ENCODE measurements around the gene TAF4B.
"Not testable (repeated sequence)": the region's sequence is repeated elsewhere in the genome, so short reads cannot be mapped to it uniquely, and the experiment has no call there.

The TAF4B gene, protein sequence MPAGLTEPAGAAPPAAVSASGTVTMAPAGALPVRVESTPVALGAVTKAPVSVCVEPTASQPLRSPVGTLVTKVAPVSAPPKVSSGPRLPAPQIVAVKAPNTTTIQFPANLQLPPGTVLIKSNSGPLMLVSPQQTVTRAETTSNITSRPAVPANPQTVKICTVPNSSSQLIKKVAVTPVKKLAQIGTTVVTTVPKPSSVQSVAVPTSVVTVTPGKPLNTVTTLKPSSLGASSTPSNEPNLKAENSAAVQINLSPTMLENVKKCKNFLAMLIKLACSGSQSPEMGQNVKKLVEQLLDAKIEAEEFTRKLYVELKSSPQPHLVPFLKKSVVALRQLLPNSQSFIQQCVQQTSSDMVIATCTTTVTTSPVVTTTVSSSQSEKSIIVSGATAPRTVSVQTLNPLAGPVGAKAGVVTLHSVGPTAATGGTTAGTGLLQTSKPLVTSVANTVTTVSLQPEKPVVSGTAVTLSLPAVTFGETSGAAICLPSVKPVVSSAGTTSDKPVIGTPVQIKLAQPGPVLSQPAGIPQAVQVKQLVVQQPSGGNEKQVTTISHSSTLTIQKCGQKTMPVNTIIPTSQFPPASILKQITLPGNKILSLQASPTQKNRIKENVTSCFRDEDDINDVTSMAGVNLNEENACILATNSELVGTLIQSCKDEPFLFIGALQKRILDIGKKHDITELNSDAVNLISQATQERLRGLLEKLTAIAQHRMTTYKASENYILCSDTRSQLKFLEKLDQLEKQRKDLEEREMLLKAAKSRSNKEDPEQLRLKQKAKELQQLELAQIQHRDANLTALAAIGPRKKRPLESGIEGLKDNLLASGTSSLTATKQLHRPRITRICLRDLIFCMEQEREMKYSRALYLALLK

DNA sequence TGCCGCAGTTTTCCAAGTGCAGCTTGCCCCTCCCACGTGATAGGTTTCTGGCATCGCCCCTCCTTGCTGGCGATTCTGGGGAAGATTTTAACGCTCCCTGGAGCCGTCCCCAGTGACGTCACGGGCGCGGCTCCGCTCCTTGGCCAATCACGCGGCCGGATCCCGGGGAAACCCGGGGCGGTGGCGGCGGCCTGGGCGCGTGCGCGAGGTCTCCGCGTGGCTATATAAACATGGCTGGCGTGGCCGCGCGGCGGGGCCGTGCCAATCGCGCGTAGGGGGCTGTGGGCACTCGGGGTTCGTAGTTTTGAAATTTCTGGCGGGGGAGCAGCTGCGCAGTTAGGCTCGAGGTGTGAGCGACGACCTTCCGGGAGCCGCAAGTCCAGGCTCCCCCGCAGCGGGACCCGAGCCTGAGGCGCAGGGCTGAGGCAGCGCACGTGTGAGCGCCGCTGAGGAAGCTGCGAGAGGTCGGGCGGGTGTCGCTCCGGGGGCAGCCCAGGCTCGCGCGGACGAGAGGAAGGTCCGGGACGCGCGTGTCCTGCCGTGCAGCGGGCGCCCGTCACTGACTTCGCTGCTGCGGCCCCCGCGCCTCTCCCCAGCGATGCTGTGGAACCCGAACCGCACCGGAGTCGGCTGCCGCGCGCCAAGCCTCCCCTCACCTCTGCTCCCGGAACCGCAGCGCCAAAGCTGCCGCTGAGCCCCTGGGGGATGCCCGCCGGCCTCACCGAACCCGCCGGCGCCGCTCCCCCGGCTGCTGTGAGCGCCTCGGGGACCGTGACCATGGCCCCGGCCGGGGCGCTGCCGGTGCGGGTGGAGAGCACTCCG is at the start of gene TAF4B:
TSS of gene TAF4B (plus strand) at position 217 of the 822 bp plus-strand sequence. CDS start at position 706, 489 bp downstream.
- DNase-seq (ENCODE audit: low read depth) = peak; percentile 57

DNA sequence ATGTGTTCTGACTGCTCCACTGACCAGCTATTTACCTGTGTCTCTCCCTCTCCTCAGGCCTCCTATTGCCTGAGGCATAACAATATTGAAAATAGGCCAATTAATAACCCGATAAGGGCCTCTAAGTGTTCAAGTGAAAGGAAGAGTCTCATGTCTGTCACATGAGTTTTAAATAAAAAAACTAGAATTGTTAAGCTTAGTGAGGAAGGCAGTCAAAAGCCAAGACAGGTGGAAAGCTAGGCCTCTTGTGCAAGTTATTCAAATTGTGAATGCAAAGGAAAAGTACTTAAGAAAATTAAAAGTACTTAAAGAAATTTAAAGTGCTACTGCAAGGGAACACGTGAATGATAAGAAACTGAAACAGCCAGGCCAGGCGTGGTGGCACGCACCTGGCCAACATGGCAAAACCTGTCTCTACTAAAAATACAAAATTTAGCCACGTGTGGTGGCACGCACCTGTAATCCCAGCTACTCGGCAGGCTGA is 44.9 kb upstream of the TAF4B start:
- no peak for DNase-seq (ENCODE audit: low read depth)

DNA sequence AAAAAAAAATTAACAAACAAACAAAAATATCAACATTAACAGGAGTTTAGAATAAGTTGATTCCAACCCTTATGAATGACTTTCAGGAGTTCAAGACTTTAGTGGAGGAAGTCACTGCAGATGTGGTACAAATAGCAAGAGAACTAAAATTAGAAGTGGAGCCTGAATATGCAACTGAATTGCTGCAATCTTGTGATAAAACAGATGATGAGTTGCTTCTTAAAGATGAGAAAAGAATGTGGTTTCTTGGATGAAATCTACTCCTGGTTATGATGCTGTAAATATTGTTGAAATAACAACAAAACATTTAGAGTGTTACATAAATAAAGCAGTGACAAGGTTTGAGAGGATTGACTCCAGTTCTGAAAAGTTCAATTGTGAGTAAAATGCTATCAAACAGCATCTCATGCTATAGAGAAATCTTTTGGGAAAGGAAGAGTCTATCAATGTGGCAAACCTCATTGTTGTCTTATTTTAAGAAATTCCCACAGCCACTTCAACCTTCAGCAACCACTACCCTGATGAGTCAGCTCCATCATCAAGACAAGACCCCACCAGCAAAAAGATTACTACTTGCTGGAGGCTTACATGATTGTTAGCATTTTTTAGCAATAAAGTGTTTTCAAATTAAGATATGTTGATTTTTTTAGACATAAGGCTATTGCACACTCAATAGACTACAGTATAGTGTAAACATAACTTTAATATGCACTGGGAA is 42.7 kb upstream of the TAF4B start:
- DNase-seq (ENCODE audit: low read depth) = no peak

DNA sequence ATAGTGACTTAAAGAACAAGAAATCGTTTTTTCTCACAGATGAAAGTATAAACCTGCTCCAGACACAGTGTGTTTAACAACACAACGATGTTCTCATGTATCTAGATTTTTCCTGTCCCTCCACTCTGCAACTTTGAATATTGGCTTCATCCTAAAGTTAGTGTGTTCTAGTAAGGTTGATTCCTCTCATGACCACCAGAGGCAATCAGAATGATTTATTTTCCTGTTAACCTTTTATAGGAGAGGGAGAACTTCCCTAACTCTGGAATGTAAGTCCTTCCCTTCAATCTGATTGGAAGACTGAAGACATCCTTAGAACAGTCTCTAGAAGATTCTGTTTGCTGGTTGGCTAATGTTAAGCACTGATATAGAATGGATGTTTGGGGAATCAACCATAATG is 41.0 kb upstream of the TAF4B start:
- DNase-seq (ENCODE audit: low read depth) = no peak

DNA sequence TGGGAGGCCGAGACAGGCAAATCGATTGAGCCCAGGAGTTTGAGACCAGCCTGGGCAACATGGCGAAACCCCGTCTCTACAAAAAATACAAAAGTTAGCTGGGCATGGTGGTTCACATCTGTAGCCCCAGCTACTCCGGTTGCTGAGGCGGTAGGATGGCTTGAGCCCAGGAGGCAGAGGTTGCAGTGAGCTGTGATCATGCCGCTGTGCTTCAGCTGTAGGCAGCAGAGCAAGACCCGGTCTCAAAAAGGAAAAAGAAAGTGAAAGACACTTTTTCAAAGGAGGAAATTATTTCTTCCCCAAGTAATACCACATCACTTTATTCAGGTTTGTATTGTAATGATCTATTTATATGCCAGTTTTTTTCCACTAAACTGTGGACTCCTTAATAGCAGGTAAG is 35.7 kb upstream of the TAF4B start:
- no peak for DNase-seq (ENCODE audit: low read depth)

DNA sequence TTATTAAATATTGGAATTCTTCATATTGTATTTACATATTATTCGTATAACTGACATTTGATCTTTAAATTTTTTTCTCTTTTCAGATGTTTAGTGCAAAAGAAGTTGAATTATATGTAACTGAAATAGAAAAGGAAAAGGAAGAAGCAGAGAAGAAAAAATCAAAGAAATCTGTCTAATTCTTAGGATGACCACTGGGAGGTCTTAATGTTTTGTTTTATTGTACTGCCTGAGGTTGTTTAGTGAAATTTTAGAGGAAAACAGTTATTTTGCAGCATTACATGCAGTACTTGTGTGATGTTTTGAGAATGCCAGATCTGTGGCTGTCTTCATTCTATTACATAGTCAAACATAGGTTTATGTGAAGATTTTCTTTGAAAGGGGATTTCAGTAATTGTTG is 34.0 kb upstream of the TAF4B start:
- no peak for DNase-seq (ENCODE audit: low read depth)

DNA sequence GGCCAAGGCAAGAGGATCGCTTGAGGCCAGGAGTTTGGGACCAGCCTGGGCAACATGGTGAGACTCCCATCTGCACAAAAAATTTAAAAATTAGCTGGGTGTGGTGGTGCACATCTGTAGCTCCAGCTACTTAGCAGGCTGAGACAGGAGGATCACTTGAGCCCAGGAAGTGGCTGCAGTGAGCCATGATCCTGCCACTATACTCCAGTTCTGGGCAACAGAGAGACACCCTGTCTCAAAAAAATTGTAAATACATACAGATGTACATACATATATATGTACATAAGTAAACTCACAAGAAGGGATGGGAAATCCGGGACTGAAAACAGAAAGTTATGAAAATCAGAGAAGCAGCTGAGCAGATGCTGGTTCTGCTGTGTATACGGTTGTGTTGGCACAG is 29.6 kb upstream of the TAF4B start:
- DNase-seq (ENCODE audit: low read depth) = no peak

DNA sequence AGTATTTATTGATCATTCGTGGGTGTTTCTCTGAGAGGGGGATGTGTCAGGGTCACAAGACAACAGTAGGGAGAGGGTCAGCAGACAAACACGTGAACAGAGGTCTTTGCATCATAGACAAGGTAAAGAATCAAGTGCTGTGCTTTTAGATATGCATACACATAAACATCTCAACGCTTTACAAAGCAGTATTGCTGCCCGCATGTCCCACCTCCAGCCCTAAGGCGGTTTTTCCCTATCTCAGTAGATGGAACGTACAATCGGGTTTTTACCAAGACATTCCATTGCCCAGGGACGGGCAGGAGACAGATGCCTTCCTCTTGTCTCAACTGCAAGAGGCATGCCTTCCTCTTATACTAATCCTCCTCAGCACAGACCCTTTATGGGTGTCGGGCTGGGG is 24.2 kb upstream of the TAF4B start:
- not testable (repeated sequence) for DNase-seq (ENCODE audit: low read depth)

DNA sequence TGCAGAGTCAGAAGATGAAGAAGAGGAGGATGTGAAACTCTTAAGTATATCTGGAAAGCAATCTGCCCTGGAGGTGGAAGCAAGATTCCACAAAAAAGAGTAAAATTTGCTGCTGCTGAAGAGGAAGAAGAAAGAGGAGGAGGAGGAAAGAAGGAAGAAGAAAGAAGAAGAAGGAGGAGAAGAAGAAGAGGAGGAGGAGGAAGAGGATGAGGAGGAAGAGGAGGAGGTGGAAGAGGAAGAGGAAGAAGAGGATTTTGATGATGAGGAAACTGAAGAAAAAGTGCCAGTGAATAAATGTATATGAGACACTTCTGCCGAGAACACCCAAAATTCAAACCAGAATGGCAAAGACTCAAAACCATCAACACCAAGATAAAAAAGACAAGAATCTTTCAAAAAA is 20.9 kb upstream of the TAF4B start:
- DNase-seq (ENCODE audit: low read depth) = no peak

DNA sequence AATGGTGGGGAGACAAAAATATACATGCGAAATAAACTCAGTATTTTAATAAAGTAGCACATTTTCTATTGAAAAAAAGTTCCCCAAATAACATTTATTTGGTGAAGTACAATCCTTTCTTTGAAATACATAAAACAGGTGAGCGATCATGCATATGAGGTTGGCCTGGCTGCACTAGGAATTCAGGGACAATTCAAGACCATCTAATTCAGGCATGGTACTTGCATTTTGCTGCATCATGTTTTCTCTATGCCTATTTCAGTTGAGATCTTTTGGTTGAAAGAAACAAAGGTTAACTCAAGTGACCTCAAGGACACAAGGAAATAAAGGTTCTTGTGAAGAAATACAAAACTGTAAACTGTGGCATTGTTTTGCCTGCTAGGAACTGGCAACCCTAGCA is 19.8 kb upstream of the TAF4B start:
- DNase-seq (ENCODE audit: low read depth) = no peak

DNA sequence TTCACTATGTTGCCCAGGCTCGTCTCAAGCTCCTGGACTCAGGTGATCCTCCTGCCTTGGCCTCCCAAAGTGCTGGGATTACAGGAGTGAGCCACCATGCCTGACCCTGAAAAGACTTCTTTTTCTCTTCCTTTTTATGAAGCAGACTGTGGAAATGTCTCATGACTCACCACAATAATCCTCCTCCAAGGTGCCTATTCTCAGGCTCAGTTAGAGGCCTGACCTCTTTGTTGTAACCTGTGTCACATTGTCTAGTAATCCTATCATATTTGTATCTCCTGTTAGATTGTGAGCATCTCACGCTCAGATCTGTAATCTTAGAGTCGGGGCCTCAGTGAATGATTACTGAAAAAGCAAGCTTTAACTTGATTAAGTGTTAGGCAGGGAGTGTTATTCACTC is 18.3 kb upstream of the TAF4B start:
- DNase-seq (ENCODE audit: low read depth) = no peak

DNA sequence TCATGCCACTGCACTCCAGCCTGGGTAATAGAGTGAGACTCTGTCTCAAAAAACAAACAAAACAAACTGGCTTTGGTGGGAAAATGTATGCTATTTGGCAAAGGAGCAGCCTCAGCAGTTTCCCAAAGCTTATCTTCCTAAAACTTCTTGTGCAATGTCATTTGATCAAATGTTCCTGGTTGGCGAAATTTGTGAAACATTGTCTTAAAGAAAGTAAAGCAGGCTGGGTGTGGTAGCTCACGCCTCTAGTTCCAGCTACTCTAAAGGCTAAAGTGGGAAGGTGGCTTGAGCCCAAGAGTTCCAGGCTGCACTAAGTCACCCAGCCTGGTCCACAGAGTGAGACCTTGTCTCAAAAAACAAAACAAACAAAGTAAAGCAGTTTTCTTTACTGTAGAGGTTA is 17.3 kb upstream of the TAF4B start:
- DNase-seq (ENCODE audit: low read depth) = no peak

DNA sequence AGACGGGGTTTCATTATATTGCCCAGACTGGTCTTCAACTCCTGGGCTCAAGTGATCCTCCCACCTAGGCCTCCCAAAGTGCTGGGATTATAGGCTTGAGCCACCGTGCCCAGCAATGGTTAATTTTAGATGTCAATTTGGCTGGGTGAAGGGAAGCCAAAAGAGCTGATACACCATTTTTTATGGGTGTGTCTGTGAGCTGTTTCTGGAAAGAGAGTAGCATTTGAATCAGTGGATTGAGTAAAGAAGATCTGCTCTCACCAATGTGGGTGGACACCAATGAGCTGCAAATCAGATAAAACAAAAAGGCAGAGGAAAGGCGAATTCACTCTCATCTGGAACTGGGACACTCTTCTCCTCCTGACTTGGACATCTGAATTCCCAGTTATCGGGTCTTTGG is 16.1 kb upstream of the TAF4B start:
- DNase-seq (ENCODE audit: low read depth) = no peak

DNA sequence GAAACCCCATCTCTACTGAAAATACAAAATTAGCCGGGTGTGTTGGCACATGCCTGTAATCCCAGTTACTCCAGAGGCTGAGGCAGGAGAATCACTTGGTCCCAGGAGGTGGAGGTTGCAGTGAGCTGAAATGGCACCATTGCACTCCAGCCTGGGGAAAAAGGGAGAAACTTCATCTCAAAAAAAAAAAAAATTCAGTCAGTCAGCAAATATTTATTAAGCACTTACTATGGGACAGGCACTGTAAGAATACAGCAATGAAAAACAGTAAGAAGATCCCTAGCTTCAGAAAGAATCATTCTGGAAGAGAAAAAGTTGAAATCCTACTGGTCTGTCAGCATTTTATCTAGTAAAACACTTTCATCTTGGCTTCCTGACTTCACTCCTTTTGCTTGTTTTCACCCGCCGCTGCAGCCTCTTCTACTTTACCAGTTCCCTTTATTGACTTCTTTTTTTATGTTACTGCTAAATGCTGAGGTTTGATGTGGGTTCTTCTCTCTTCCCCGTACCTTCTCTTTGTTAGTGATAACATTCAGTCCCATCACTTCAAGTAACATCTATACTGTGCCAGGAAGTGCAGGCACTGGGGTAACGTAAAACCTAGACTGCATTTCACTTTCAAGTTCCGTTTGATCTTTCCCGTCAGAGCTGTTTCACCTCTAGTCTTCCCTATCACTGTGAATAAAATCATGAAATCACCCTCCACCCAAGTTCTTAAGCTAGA is 10.8 kb upstream of the TAF4B start:
- no peak for DNase-seq (ENCODE audit: low read depth)

DNA sequence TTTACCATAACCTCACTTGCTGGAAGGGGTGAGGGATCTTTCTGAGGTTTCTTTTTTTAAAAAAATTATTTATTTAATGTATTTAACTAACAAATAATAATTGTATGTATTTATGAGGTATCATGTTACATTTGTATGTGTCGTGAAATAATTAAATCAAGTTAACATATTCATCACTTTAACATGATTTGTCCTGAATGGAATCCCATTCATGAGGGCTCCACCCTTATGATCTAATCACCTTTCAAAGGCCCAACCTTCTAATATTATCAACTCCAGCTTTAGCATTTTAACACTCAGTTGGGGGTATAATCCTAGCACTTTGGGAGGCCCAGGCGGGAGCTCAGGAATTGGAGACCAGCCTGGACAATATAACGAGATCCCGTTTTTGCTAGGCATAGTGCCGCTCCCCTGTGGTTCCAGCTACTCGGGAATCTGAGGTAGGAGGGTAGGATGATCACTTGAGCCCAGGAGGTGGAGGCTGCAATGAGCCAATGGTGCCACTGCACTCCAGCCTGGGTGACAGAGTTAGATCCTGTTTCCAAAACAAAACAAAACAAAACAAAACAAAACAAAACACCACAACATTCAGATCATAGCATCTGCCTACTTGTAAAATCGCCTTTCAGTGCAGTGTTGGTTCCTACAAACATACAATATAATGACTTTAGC is 1.1 kb upstream of the TAF4B start:
- DNase-seq (ENCODE audit: low read depth) = no peak

DNA sequence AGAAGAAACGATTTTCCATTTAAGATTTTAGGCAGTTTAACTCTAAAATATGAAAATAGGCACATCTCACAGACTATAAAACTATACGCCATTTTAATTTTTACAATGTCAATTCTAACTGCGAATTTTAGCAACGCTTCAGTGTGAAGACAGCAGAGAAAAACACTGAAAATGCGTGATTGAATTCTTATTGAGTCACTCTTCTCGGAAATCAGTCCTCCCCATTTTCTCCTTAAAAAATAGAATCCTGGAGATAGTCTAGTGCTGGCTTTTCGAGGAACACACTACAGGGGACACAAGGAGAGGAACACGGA is 373 bp upstream of the TAF4B start:
- DNase-seq (ENCODE audit: low read depth) = no peak

DNA sequence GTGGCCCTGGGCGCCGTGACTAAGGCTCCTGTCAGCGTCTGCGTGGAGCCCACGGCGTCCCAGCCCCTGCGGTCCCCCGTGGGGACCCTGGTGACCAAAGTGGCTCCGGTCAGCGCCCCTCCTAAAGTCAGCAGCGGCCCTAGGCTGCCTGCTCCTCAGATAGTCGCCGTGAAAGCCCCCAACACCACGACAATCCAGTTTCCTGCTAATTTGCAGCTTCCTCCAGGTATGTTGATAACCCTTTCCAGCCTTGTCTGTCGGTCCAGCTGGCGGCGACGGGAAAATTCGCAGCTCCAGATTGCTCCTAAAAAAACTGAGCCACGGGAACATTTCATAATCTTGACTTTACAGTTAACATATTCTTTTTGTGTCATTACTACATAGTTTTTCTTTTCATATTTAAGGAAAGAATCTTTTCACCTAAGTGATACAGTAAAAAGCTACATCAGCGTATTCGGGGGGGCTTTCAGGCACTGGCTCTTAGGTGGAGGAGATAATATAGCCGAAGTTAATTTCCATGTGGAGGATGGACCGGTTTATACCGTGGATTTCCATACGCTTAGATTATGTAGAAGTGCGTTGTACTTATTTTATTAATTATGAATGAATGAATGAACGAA is 916 bp downstream of the TAF4B start:
- DNase-seq (ENCODE audit: low read depth) = no peak

DNA sequence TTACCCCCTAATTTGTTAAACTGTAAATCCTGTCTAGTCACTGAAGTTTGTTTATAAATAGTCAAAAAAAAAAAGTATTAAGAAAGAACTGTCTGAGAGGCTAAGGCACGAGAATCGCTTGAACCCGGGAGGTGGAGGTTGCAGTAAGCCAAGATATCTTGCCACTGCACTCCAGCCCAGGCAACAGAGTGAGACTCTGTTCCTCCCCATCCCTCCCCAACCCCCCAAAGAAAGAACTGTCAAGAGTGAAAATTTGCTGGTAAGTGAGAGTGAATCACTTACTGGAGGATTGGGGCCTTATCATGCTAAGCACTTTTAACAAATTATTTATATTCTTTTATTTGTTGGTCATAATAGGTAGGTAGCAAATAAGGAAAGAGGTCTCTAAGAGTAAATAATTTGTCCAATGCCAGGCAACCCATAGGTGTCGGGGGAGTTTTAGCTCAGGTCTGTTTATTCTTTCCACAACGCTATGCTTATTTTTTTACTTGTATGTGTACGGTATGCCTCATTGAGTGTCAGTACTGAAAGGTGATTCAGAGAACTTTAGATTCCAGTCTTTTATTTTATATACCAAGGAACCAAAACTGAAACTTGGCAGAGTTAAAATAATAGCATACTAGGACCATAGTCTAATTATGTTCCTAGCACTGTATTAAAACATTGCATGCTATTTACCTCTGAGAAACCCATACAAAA is 2.5 kb downstream of the TAF4B start:
- DNase-seq (ENCODE audit: low read depth) = no peak

DNA sequence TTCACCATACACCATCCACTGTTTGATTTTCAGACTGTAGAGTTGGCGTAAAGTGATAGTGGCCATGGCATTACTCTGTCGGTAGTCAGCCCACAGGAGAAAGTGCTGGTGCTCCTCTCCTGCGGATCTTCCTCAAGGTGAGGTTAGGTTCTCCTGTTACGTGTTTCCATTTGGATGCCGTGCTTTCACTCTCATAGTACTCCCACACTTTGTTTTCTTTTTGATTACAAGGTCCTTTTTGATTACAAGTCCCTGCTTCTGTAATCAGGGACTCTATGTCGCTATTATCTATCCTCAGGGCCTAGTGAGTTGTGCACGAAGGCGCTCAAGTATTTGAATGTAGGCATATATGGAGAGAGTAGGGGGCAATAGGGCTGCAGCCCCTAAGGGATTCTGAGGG is 4.3 kb downstream of the TAF4B start:
- DNase-seq (ENCODE audit: low read depth) = no peak

DNA sequence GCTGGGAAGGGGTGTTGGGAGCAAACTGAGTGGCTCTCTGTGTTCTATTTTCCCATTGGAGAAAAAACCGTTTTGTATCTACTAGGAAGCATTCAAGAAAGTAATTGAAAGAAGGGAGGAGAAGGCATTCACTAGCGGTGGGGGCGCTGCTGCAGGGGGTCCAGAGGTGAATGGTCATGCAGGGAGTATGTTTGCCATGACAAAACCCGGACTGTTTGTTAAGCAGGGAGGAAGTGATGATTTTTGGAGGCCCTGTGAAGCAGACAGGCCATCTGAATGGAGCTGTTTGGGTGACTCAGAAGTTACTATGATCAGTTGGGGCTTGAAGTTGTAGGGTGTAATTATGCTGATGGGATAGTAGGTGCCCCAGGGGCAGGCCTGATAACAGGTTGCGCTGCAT is 7.0 kb downstream of the TAF4B start:
- DNase-seq (ENCODE audit: low read depth) = no peak
